Measurements from ENCODE around the gene NEK6.

DNA sequence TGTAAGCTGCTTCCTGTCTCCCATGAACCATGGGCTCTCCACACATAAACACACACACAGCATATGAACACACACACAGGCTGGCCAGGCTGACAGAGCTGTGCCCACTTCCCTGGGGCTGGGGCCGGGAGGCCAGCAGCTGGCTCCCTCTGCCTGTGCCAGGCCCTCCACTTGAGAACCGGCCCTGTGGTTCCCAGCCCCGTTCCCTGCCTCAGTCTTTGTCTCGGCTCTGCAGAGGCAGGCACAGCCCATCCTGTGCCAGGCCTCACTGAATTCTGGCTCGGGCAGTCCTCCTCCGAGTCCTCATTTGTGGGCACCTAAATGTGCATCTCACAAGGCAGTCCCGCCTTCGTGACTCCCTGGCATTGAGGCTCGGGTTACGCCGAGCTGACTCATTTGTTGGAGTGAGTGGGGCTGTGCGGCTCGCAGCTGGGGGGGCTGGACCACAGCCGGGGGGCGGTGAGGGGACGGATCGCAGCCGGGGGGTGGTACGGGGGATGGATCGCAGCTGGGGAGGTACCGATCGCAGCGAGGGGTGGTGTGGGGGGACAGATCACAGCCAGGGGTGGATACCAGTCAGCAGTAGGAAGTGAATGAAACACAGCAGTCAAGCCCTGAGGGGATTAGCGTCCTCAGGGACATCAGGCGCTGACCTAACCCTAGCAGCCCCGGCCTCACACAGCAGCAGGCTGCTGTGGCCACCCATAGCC is 85.2 kb downstream of the NEK6 start:
- TF ChIP-seq TAF1 (IDR thresholded peaks at IDR 0.05; ENCODE audit: borderline replicate concordance, insufficient read depth, low read length): no peak
- TF ChIP-seq, protein P1, sequence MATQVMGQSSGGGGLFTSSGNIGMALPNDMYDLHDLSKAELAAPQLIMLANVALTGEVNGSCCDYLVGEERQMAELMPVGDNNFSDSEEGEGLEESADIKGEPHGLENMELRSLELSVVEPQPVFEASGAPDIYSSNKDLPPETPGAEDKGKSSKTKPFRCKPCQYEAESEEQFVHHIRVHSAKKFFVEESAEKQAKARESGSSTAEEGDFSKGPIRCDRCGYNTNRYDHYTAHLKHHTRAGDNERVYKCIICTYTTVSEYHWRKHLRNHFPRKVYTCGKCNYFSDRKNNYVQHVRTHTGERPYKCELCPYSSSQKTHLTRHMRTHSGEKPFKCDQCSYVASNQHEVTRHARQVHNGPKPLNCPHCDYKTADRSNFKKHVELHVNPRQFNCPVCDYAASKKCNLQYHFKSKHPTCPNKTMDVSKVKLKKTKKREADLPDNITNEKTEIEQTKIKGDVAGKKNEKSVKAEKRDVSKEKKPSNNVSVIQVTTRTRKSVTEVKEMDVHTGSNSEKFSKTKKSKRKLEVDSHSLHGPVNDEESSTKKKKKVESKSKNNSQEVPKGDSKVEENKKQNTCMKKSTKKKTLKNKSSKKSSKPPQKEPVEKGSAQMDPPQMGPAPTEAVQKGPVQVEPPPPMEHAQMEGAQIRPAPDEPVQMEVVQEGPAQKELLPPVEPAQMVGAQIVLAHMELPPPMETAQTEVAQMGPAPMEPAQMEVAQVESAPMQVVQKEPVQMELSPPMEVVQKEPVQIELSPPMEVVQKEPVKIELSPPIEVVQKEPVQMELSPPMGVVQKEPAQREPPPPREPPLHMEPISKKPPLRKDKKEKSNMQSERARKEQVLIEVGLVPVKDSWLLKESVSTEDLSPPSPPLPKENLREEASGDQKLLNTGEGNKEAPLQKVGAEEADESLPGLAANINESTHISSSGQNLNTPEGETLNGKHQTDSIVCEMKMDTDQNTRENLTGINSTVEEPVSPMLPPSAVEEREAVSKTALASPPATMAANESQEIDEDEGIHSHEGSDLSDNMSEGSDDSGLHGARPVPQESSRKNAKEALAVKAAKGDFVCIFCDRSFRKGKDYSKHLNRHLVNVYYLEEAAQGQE (IDR thresholded peaks at IDR 0.05; ENCODE audit: insufficient read depth in 1 of 2, low read depth in 2 of 2, low read length in 2 of 2): no peak
- no peak for TF ChIP-seq POLR2AphosphoS5 (IDR thresholded peaks at IDR 0.05; ENCODE audit: low read depth, low read length)

Measured in PFSK-1 (cell line).